Measurements from ENCODE around the gene TMC7. TPM values are rescaled to one million over a fixed set of nuclear protein-coding genes. Genes with fewer than 3 reads are reported as not detected.

TMC7 gene
- total and polyA plus RNA-seq, 2 of the 13 experiments (the other 11 are each of a cell fraction or from before 2014, with no cell fraction given): 1.2 to 5.1 TPM

DNA sequence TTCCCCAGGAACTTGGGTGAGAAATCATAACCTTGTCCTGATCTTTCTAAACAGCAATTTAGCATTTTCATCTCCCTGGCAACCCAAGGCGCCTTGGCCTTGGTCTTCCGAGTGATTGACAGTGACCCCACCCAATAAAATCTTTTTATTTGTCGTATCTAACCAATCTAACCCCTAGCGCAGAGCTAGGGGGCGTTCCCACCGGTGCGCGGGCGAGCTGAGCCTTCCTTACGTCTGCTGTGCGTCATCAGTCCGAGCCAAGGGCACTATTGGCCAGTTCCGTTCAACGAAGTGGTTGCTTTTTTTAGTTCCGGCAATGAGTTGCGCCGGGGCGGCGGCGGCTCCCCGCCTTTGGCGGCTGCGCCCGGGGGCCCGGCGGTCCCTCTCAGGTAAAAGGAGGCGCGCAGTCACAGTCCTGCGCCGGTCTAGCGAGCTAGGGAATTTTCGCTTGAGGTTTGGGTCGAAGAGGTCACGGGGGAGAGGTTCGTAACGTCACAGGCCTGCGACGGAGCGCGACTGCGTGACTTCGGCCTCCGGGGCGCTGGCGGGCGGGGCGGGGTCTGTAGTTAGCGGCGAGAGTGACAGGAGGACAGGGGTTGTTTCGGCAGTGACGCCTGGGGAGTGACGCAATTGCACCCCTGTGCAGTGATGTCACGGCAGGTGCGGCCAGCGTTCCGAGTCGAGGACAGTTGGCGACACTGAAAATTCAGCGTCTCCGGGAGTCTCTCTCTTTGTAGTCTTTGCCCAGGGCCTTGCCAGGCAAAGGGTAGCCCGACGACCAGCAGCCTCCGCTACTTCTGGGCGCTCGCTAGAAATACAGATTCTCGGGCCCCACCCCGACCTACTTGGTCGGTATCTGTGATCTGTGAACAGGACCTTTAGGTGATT is 83.9 kb downstream of the TMC7 start, which contains the start of gene COQ7 (continued):
- TF ChIP-seq SRY (CRISPR knock-in tag; IDR thresholded peaks at IDR 0.05) (no peak; the same call in 1 of the 2 replicates), GTF3A (CRISPR knock-in tag; conservative IDR thresholded peaks at IDR 0.05) (0 out of 2 replicates have a peak, but pooled peaks have one; percentile 13), ZMYM4 (CRISPR knock-in tag; IDR thresholded peaks at IDR 0.05) (peak; percentile 92), MYC (CRISPR knock-in tag; IDR thresholded peaks at IDR 0.05; ENCODE audit: borderline replicate concordance) (peak; percentile 86; the same call in 1 of the 2 replicates), AKAP8 (CRISPR knock-in tag; IDR thresholded peaks at IDR 0.05) (peak; percentile 91), MZF1 (CRISPR knock-in tag; IDR thresholded peaks at IDR 0.05; ENCODE audit: borderline replicate concordance) (peak; percentile 81; the same call in 1 of the 2 replicates), ARNT2 (CRISPR knock-in tag; IDR thresholded peaks at IDR 0.05; ENCODE audit: low read depth) (peak; percentile 82), ZSCAN31 (CRISPR knock-in tag; IDR thresholded peaks at IDR 0.05; ENCODE audit: low read depth) (peak; percentile 91), KDM2A (CRISPR knock-in tag; IDR thresholded peaks at IDR 0.05; ENCODE audit: borderline replicate concordance, low read depth) (peak; percentile 96; the same call in 1 of the 2 replicates), CBX5 (CRISPR knock-in tag; IDR thresholded peaks at IDR 0.05; ENCODE audit: borderline replicate concordance) (peak; percentile 15; the same call in 1 of the 2 replicates), ZNF777 (CRISPR knock-in tag; IDR thresholded peaks at IDR 0.05) (peak; percentile 65), EEA1 (CRISPR knock-in tag; IDR thresholded peaks at IDR 0.05; ENCODE audit: borderline replicate concordance) (peak; percentile 68; the same call in 1 of the 2 replicates), PTBP1 (IDR thresholded peaks at IDR 0.05; ENCODE audit: low read depth, low read length, poor library complexity, severe bottlenecking) (peak; percentile 94), FOXJ3 (CRISPR knock-in tag; IDR thresholded peaks at IDR 0.05; ENCODE audit: borderline replicate concordance) (no peak), ZNF136 (CRISPR knock-in tag; IDR thresholded peaks at IDR 0.05; ENCODE audit: low read depth) (peak; percentile 9; the same call in 1 of the 2 replicates), KLF12 (CRISPR knock-in tag; IDR thresholded peaks at IDR 0.05; ENCODE audit: borderline replicate concordance) (peak; percentile 98), NRL (CRISPR knock-in tag; IDR thresholded peaks at IDR 0.05; ENCODE audit: borderline replicate concordance) (peak; percentile 63; the same call in 1 of the 2 replicates), KAT7 (CRISPR knock-in tag; IDR thresholded peaks at IDR 0.05; ENCODE audit: borderline replicate concordance) (peak; percentile 88; the same call in 1 of the 2 replicates), MXD4 (CRISPR knock-in tag; IDR thresholded peaks at IDR 0.05) (peak; percentile 60), ZNF329 (CRISPR knock-in tag; IDR thresholded peaks at IDR 0.05; ENCODE audit: low read depth) (no peak), MTA1 (CRISPR knock-in tag; IDR thresholded peaks at IDR 0.05; ENCODE audit: borderline replicate concordance) (peak; percentile 89; the same call in 1 of the 2 replicates)
- TF ChIP-seq, protein P1, sequence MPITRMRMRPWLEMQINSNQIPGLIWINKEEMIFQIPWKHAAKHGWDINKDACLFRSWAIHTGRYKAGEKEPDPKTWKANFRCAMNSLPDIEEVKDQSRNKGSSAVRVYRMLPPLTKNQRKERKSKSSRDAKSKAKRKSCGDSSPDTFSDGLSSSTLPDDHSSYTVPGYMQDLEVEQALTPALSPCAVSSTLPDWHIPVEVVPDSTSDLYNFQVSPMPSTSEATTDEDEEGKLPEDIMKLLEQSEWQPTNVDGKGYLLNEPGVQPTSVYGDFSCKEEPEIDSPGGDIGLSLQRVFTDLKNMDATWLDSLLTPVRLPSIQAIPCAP (CRISPR knock-in tag; IDR thresholded peaks at IDR 0.05; ENCODE audit: low read depth): no peak
- TF ChIP-seq, protein P2, sequence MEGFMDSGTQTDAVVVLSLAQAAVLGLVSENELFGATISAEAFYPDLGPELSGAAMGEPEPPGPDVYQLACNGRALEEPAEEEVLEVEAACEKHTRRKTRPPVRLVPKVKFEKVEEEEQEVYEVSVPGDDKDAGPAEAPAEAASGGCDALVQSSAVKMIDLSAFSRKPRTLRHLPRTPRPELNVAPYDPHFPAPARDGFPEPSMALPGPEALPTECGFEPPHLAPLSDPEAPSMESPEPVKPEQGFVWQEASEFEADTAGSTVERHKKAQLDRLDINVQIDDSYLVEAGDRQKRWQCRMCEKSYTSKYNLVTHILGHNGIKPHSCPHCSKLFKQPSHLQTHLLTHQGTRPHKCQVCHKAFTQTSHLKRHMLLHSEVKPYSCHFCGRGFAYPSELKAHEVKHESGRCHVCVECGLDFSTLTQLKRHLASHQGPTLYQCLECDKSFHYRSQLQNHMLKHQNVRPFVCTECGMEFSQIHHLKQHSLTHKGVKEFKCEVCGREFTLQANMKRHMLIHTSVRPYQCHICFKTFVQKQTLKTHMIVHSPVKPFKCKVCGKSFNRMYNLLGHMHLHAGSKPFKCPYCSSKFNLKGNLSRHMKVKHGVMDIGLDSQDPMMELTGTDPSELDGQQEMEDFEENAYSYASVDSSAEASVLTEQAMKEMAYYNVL (CRISPR knock-in tag; IDR thresholded peaks at IDR 0.05; ENCODE audit: borderline replicate concordance): peak; percentile 73; the same call in 1 of the 2 replicates
- TF ChIP-seq, protein P3, sequence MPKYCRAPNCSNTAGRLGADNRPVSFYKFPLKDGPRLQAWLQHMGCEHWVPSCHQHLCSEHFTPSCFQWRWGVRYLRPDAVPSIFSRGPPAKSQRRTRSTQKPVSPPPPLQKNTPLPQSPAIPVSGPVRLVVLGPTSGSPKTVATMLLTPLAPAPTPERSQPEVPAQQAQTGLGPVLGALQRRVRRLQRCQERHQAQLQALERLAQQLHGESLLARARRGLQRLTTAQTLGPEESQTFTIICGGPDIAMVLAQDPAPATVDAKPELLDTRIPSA (CRISPR knock-in tag; IDR thresholded peaks at IDR 0.05; ENCODE audit: borderline replicate concordance): no peak
